ENCODE measurements around the gene JAML. TPM values are rescaled to one million over a fixed set of nuclear protein-coding genes. Genes with fewer than 3 reads are reported as not detected.

The JAML gene, protein sequence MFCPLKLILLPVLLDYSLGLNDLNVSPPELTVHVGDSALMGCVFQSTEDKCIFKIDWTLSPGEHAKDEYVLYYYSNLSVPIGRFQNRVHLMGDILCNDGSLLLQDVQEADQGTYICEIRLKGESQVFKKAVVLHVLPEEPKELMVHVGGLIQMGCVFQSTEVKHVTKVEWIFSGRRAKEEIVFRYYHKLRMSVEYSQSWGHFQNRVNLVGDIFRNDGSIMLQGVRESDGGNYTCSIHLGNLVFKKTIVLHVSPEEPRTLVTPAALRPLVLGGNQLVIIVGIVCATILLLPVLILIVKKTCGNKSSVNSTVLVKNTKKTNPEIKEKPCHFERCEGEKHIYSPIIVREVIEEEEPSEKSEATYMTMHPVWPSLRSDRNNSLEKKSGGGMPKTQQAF
- total RNA-seq = not detected in 2 replicates

DNA sequence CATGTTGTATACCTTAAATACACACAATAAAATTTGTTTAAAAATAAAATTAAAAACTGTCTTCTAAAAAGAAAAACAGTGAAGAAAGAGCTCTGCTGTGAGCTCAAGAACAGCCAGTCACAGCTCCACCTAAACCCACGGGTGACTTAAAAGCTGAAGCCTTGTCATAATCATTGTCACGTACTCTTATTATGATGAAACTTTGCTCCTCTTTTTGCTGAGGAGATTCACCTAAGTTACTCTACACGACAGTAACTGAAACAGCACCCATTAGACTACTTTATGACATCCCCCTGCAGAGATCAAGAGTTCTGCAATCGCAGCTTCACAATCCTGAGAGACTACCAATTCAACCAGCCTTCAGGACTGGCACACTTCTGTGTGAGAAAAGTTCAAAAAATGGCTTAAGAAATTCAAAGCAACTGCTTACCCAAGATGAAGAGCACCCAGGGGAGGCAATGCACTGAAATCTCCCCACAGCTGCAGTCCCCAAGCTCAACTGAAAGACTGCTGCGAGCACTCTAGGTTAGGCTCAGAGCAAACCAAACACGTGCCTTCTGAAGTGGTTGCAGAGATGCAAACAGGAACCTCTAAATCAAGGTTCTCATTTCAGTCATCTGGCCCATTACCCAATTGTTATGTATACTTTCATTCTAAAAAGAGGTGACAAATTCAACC is at the start of gene JAML:
TSS of gene JAML (minus strand) at position 501 of the 678 bp plus-strand sequence. CDS start 10,145 bp downstream, outside the sequence.

DNA sequence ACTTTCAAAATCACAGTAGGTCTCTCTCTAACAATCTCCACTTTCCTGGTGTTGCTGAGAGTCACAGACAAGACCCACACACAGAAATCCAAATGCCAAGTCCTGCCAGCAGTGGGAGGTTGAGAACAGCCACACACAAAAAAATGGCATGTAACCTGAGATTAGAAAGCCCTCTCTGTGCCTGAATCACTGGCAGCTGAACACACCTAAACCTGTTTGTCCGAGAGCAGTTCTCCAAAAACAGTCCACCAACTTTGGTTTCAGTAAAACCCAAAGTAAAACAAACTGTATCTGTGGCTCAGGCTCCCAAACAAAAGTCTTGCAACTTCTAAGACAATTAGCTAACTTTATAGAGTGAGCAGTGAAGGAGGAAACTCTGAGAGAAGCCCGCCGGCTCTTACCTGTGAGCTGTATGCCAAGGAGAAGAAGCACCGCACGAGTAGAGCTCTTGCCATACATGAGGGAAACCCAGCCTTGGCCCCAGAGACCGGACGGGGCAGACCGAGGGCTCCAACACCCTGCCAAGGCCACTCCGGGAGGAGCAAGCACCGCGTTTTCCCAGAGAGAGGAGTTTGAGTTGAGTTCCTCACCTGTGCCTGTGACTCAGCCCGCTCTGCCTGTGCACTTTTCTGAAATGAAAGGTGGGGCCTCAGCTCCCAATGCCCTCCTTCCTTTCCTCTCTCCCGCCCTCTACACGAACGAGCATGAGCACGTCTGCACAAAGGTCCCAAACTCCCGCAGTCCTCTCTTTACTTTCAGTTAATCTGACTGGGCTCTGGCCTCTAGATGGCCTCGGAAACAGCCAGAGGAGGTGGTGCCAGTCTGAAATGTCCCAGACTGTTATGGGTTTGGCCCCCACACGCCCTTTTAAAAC is 39.1 kb upstream of the JAML start, which contains the start of gene MPZL2:
TSS of gene MPZL2 (minus strand) at position 603 of the 874 bp plus-strand sequence. CDS start at position 459, 144 bp downstream.

GRCh38 chr11:118251858-118252652 is 27.2 kb upstream of the JAML start, which contains the start of gene MPZL3:
Gene MPZL3, minus strand, starts transcription at chr11:118252365. Its CDS starts 71 bp downstream, at chr11:118252294.

DNA sequence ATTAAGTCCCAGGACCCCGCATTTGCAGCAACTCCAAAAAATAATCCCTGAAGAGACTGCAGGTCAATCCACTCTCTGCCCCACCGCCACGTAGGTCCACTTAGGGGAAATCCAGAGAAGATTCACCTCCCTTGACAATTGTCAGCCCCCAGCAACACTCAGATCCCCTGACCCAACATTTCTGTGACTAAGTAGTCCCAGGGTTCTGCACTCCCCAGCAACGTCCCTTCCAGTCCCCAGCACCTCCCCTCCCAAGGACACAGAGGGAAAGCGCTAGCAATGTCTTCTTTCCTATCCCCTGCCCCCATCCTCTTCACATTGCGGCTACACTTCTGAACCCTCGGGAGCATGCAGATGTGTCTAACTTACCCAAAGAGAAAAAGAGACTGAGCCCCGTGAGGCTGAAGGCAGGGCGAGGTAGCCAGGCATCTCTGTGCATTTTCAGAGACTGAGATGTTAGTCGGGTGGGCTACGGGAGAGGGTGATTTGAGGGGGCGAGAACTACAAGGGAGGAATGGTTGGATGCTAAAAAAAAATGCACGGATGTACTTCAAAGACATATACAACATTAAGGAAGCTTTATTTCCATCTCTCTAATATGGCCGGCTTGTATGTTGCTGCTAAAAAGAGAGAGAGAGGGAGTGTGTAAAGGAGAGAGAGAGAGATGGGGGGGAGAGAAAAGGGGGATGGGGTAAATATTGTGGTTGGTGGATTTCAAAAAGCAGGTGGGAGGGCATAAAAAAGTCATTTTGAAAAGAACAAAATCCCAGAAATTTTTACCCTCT is 48.6 kb downstream of the JAML start, which contains the start of gene SCN2B:
TSS of gene SCN2B (minus strand) at position 647 of the 785 bp plus-strand sequence. CDS start at position 439, 208 bp downstream.

DNA sequence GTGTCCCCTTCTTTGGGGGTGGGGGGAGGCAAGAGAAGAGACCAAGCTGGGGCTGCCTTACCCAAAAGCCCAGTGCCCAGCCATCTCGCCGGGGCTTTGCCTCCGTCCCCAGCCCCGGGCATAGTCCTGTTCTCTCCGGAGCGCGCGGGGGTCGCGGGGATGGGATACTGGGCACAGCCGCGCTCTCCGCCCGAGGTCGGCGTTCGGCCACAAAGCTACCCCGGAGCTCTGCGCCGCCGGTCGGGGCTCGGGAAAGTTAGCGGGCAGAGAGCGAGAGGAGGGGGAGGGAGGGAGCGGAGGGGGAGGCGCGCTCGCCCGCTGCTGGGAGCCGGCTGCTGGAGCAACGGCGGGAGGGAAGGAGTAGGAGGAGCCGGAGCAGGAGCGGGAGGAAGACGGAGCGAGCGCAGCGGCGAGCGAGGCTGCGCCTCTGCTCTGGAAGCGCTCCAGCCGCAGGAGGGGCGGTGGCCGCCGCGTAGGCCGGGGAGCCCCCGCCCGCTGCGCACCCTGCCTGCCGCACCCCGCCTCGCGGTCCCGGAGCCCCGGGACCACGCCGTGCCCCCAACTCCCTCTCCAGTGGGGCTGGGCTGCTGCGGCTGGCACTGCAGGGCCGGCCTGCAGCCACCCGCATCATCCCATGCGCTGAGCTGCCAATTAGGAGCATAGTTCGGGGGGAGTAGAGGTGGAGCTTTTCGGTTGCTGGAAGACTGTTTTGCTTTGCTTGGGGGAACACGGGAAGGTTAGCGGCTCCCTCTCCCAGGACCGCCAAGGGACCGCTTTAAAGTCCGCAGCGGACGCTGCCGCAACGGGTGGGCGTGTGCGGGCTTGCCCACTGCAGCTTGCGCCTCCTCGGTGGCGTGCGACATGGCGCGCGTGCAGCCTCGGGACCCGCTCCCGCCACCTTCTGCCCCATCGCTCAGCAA is 72.0 kb downstream of the JAML start, which contains the start of gene SCN4B:
TSS of gene SCN4B (minus strand) at position 272 of the 920 bp plus-strand sequence. CDS start at position 122, 150 bp downstream.

Other genes with a start within 250 kb of the JAML start
- 0.49 TPM in 1 of 2 replicates, not detected in the other for gene IL10RA, start 238.6 kb downstream of the JAML start, total RNA-seq
- 0.25 TPM in 1 of 2 replicates, not detected in the other for gene TMPRSS4, start 147.9 kb downstream of the JAML start, total RNA-seq
- not detected in 2 replicates for gene SMIM35, start 138.0 kb downstream of the JAML start, total RNA-seq
- gene SCN4B, start 72.2 kb downstream of the JAML start, total RNA-seq = under 0.01 TPM in 1 of 2 replicates, not detected in the other
- 0.13 TPM in 1 of 2 replicates, not detected in the other for gene SCN2B, start 48.4 kb downstream of the JAML start, total RNA-seq
- 2.5 and 2.8 TPM in 2 replicates for gene MPZL3, start 27.4 kb upstream of the JAML start, total RNA-seq
- 0.16 and 3.8 TPM in 2 replicates for gene MPZL2, start 39.3 kb upstream of the JAML start, total RNA-seq
- gene CD3E, start 79.7 kb upstream of the JAML start, total RNA-seq = not detected in 2 replicates
- gene CD3D, start 117.7 kb upstream of the JAML start, total RNA-seq = not detected in 2 replicates
- not detected in 2 replicates for gene CD3G, start 119.3 kb upstream of the JAML start, total RNA-seq
- 28.2 and 33.0 TPM in 2 replicates for gene UBE4A, start 134.6 kb upstream of the JAML start, total RNA-seq
- gene ATP5MG, start 176.6 kb upstream of the JAML start, total RNA-seq = 37.1 and 55.1 TPM in 2 replicates
- 27.7 and 59.3 TPM in 2 replicates for gene KMT2A, start 211.5 kb upstream of the JAML start, total RNA-seq

Measured in mesangial cell (primary cell).